ENCODE data around the gene MINPP1. TPM values are rescaled to one million over a fixed set of nuclear protein-coding genes. Genes with fewer than 3 reads are reported as not detected.

Gene MINPP1
- total and polyA plus RNA-seq, 2 of the 13 experiments (the other 11 are each of a cell fraction or from before 2014, with no cell fraction given): 19.2 to 53.7 TPM

DNA sequence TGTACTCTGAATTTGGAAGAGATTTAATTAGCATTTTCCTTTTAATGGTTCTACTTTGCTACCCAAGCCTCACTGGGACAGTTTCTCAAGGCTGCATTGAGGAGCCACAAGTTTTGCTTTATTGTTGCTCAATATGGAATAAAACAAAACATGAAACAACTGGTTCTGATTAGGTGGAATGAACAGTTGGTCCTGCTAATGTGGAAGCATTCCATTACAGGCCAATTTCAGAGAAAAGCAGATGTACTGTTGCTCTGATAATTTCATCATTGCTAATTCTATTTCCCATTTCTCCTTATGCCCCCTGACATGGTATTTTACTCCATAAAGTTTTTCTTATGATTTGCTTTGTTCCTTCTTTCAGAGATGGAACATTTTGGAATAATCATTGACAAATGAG is 89.0 kb downstream of the MINPP1 start:
- ATAC-seq (no peak), FAIRE-seq (no peak), DNase-seq (ENCODE audit: low spot score) (no peak)
- Histone ChIP-seq H3K79me2 (ENCODE audit: insufficient read depth, low read length) (no peaks in the 10 kb centered on the region), H2AFZ (ENCODE audit: low read length) (no peak overlapping the region), H3K27me3 (ENCODE audit: control insufficient read depth in 1 of 2, insufficient read depth in 2 of 2, low read length in 2 of 2) (no peaks in the 10 kb centered on the region), H3K36me3 (replicated peaks in 1 of 2; ENCODE audit: control insufficient read depth in 1 of 2, insufficient read depth in 2 of 2, low read length in 2 of 2) (no peaks in the 10 kb centered on the region), H3K9me3 (ENCODE audit: low read length) (no peaks in the 10 kb centered on the region), H3K4me1 (ENCODE audit: insufficient read depth, low read length) (peaks cover 85% of the 10 kb centered on the region), H3K4me3 (replicated peaks in 1 of 3; ENCODE audit: insufficient read depth in 1 of 3, low read depth in 2 of 3, low read length in 3 of 3) (no peak overlapping the region), H3K27ac (ENCODE audit: extremely low read length, insufficient read depth, low read length) (no peak overlapping the region), H3K9ac (ENCODE audit: insufficient read depth, low read depth, low read length) (no peak overlapping the region), H4K20me1 (ENCODE audit: insufficient read depth, low read length) (no peaks in the 10 kb centered on the region), H3K4me2 (ENCODE audit: low read depth, low read length) (no peak overlapping the region)
- POLR2A ChIA-PET: no interaction called here
- BruUV-seq (replicated peaks): no TSS peak
- intact Hi-C loops (cut with micrococcal nuclease; ENCODE audit: unreplicated experiment): no loop called here
- TF ChIP-seq, protein P1, sequence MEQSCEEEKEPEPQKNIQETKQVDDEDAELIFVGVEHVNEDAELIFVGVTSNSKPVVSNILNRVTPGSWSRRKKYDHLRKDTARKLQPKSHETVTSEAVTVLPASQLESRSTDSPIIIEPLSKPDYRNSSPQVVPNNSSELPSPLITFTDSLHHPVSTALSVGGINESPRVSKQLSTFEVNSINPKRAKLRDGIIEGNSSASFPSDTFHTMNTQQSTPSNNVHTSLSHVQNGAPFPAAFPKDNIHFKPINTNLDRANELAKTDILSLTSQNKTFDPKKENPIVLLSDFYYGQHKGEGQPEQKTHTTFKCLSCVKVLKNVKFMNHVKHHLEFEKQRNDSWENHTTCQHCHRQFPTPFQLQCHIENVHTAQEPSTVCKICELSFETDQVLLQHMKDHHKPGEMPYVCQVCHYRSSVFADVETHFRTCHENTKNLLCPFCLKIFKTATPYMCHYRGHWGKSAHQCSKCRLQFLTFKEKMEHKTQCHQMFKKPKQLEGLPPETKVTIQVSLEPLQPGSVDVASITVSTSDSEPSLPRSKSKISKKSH (CRISPR knock-in tag; IDR thresholded peaks at IDR 0.05; ENCODE audit: borderline replicate concordance): no peak
- no peak for TF ChIP-seq ZNF644 (CRISPR knock-in tag; IDR thresholded peaks at IDR 0.05; ENCODE audit: low read depth)
- TF ChIP-seq GATAD1 (CRISPR knock-in tag; IDR thresholded peaks at IDR 0.05): no peak
- no peak for TF ChIP-seq MYNN (CRISPR knock-in tag; IDR thresholded peaks at IDR 0.05; ENCODE audit: low read depth)
- no peak for TF ChIP-seq ZFP90 (CRISPR knock-in tag; IDR thresholded peaks at IDR 0.05; ENCODE audit: borderline replicate concordance)
- CTCF ChIA-PET (ENCODE audit: low intra/inter-chr PET ratio, low total read pairs): no interaction called here
- in situ Hi-C loops (cut with HindIII; ENCODE audit: extremely low pct_ligation_motif_present, low pct_unique_long_range_greater_than_20kb): no loop called here

DNA sequence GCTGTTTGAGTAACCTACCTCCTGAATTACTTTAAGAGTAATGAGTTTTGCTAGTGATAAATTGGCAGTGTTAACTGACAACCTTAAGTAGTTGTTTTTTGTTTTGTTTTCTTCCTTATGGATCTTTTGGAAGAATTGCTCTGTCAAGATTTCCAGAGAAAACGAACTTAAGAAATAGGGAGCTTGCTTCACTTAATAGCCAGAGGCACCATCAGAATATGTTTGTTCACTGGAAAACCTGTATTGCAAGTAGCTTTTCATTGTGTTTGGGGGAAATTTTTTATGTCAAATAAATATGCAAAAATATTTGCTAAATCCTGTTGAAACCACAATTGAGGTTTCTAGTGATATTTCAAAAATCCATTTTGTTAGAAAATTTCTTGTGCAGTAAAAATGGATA is 89.5 kb downstream of the MINPP1 start:
- ATAC-seq (no peak), DNase-seq (ENCODE audit: low spot score) (no peak), FAIRE-seq (no peak)
- H3K4me1 ChIP-seq (ENCODE audit: insufficient read depth, low read length): peaks cover 83% of the 10 kb centered on the region
- H3K4me2 ChIP-seq (ENCODE audit: low read depth, low read length): no peak overlapping the region
- no peaks in the 10 kb centered on the region for H4K20me1 ChIP-seq (ENCODE audit: insufficient read depth, low read length)
- no peak overlapping the region for H2AFZ ChIP-seq (ENCODE audit: low read length)
- in situ Hi-C loops (cut with HindIII; ENCODE audit: extremely low pct_ligation_motif_present, low pct_unique_long_range_greater_than_20kb) (no loop called here), intact Hi-C loops (cut with micrococcal nuclease; ENCODE audit: unreplicated experiment) (no loop called here)
- no peaks in the 10 kb centered on the region for H3K79me2 ChIP-seq (ENCODE audit: insufficient read depth, low read length)
- H3K27ac ChIP-seq (ENCODE audit: extremely low read length, insufficient read depth, low read length): no peak overlapping the region
- BruUV-seq (replicated peaks): no TSS peak
- H3K36me3 ChIP-seq (replicated peaks in 1 of 2; ENCODE audit: control insufficient read depth in 1 of 2, insufficient read depth in 2 of 2, low read length in 2 of 2): no peaks in the 10 kb centered on the region
- no peak overlapping the region for H3K9ac ChIP-seq (ENCODE audit: insufficient read depth, low read depth, low read length)
- no peaks in the 10 kb centered on the region for H3K27me3 ChIP-seq (ENCODE audit: control insufficient read depth in 1 of 2, insufficient read depth in 2 of 2, low read length in 2 of 2)
- H3K9me3 ChIP-seq (ENCODE audit: low read length): no peaks in the 10 kb centered on the region
- CTCF ChIA-PET (ENCODE audit: low intra/inter-chr PET ratio, low total read pairs): no interaction called here
- POLR2A ChIA-PET: no interaction called here
- 89% methylated on average over 1 of the region's 1 CpG for WGBS (ENCODE audit: low lambda C conversion rate)
- no peak overlapping the region for H3K4me3 ChIP-seq (replicated peaks in 1 of 3; ENCODE audit: insufficient read depth in 1 of 3, low read depth in 2 of 3, low read length in 3 of 3)
- TF ChIP-seq, protein P2, sequence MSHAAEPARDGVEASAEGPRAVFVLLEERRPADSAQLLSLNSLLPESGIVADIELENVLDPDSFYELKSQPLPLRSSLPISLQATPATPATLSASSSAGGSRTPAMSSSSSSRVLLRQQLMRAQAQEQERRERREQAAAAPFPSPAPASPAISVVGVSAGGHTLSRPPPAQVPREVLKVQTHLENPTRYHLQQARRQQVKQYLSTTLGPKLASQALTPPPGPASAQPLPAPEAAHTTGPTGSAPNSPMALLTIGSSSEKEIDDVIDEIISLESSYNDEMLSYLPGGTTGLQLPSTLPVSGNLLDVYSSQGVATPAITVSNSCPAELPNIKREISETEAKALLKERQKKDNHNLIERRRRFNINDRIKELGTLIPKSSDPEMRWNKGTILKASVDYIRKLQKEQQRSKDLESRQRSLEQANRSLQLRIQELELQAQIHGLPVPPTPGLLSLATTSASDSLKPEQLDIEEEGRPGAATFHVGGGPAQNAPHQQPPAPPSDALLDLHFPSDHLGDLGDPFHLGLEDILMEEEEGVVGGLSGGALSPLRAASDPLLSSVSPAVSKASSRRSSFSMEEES (CRISPR knock-in tag; IDR thresholded peaks at IDR 0.05): no peak
- TF ChIP-seq NCOA1 (CRISPR knock-in tag; IDR thresholded peaks at IDR 0.05) (no peak), MEIS2 (CRISPR knock-in tag; IDR thresholded peaks at IDR 0.05) (no peak), U2AF1 (optimal IDR thresholded peaks at IDR 0.05; ENCODE audit: low read depth, low read length) (no peak), KAT8 (CRISPR knock-in tag; IDR thresholded peaks at IDR 0.05) (no peak), ELF4 (CRISPR knock-in tag; IDR thresholded peaks at IDR 0.05; ENCODE audit: borderline replicate concordance) (no peak), SP140L (CRISPR knock-in tag; IDR thresholded peaks at IDR 0.05; ENCODE audit: borderline replicate concordance) (no peak), KLF11 (CRISPR knock-in tag; IDR thresholded peaks at IDR 0.05) (no peak), HHEX (CRISPR knock-in tag; IDR thresholded peaks at IDR 0.05) (no peak), MATR3 (CRISPR knock-in tag; IDR thresholded peaks at IDR 0.05) (no peak), REPIN1 (CRISPR knock-in tag; IDR thresholded peaks at IDR 0.05; ENCODE audit: borderline replicate concordance, low read depth) (no peak)
- TF ChIP-seq, protein P3, sequence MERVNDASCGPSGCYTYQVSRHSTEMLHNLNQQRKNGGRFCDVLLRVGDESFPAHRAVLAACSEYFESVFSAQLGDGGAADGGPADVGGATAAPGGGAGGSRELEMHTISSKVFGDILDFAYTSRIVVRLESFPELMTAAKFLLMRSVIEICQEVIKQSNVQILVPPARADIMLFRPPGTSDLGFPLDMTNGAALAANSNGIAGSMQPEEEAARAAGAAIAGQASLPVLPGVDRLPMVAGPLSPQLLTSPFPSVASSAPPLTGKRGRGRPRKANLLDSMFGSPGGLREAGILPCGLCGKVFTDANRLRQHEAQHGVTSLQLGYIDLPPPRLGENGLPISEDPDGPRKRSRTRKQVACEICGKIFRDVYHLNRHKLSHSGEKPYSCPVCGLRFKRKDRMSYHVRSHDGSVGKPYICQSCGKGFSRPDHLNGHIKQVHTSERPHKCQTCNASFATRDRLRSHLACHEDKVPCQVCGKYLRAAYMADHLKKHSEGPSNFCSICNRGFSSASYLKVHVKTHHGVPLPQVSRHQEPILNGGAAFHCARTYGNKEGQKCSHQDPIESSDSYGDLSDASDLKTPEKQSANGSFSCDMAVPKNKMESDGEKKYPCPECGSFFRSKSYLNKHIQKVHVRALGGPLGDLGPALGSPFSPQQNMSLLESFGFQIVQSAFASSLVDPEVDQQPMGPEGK (CRISPR knock-in tag; IDR thresholded peaks at IDR 0.05): no peak

All from HepG2 (cell line).